GM19351 (cell line): ENCODE data around the gene SH3GL1.

Experiments
- ATAC-seq: cut with Tn5 transposase; IDR thresholded peaks from one replicate; pipeline ENCODE4 v1.9.1; 2021; ENCODE audit warnings: mild to moderate bottlenecking, moderate library complexity; ENCODE audit not compliant: unreplicated experiment

SH3GL1 gene

GRCh38 chr19:4400135-4400936 lies at the start of gene SH3GL1:
Gene SH3GL1 (minus strand): TSS chr19:4400547. CDS start chr19:4400368, 179 bp downstream.
- peak; percentile 47 for ATAC-seq

GRCh38 chr19:4449639-4450028 lies 49.3 kb upstream of the SH3GL1 start:
- no peak for ATAC-seq

- no peak for ATAC-seq
These were observed 48.8 kb upstream of the SH3GL1 start for GRCh38 chr19:4449022-4449638.

- no peak for ATAC-seq
These were observed 48.0 kb upstream of the SH3GL1 start for GRCh38 chr19:4448147-4448985.

- no peak for ATAC-seq
These were observed 47.2 kb upstream of the SH3GL1 start for GRCh38 chr19:4447327-4448146.

- no peak for ATAC-seq
These were observed 46.4 kb upstream of the SH3GL1 start for GRCh38 chr19:4446704-4447200.

- no peak for ATAC-seq
These were observed 45.8 kb upstream of the SH3GL1 start for GRCh38 chr19:4445963-4446703.

- ATAC-seq: no peak
These were observed 44.7 kb upstream of the SH3GL1 start for GRCh38 chr19:4444765-4445741.

- no peak for ATAC-seq
These were observed 43.8 kb upstream of the SH3GL1 start for GRCh38 chr19:4443966-4444764.

- no peak for ATAC-seq
These were observed 42.8 kb upstream of the SH3GL1 start for GRCh38 chr19:4443188-4443587.

GRCh38 chr19:4442819-4443146 lies 42.4 kb upstream of the SH3GL1 start:
- no peak for ATAC-seq

GRCh38 chr19:4441994-4442818 lies 41.9 kb upstream of the SH3GL1 start:
- no peak for ATAC-seq

- ATAC-seq: no peak
These were observed 38.9 kb upstream of the SH3GL1 start for GRCh38 chr19:4439243-4439642.

GRCh38 chr19:4437103-4437502 lies 36.8 kb upstream of the SH3GL1 start:
- no peak for ATAC-seq

GRCh38 chr19:4436231-4436630 lies 35.9 kb upstream of the SH3GL1 start:
- ATAC-seq: no peak

- no peak for ATAC-seq
These were observed 34.0 kb upstream of the SH3GL1 start for GRCh38 chr19:4434391-4434790.

GRCh38 chr19:4432918-4433506 lies 32.7 kb upstream of the SH3GL1 start:
- ATAC-seq: no peak
